Activated CD8-positive, alpha-beta T cell treated with anti-CD3 and anti-CD28 coated beads for 36 hours (primary cell): ENCODE data around the gene OSBPL7. TPM values are rescaled to one million over a fixed set of nuclear protein-coding genes. Genes with fewer than 3 reads are reported as not detected.

ENCODE experiments used
- ATAC-seq: fragments of 200-7000 bp; cut with Tn5 transposase; one replicate; pipeline ENCODE4 v1.10.0; 2021; ENCODE audit warnings: mild to moderate bottlenecking, moderate library complexity
- CTCF ChIA-PET: fragments of 350-600 bp; sonication (Branson Sonifier 250); formaldehyde crosslinking; loops from one replicate; lab custom pipeline; 2021; ENCODE audit warnings: antibody characterized with exemption; lab: Charles Lee
- POLR2A ChIA-PET: fragments of 350-600 bp; sonication (Branson Sonifier 250); formaldehyde crosslinking; loops from one replicate; lab custom pipeline; 2021; ENCODE audit warnings: antibody characterized with exemption; lab: Charles Lee
- DNase-seq: peaks from one replicate; pipeline ENCODE4 v3.0.0-alpha.2; 2020
- H3K27ac Mint-ChIP-seq: one replicate; pipeline ENCODE4 v1.8.0; 2021; ENCODE audit warnings: mild to moderate bottlenecking, mixed read lengths
- H3K27me3 Mint-ChIP-seq: one replicate; pipeline ENCODE4 v1.8.0; 2021; ENCODE audit warnings: mixed read lengths
- H3K36me3 Mint-ChIP-seq: one replicate; pipeline ENCODE4 v1.8.0; 2021; ENCODE audit warnings: low read depth, mixed read lengths
- H3K4me1 Mint-ChIP-seq: one replicate; pipeline ENCODE4 v1.8.0; 2021; ENCODE audit warnings: low read depth, mixed read lengths
- H3K4me3 Mint-ChIP-seq: one replicate; pipeline ENCODE4 v1.8.0; 2021; ENCODE audit warnings: mild to moderate bottlenecking, moderate library complexity, mixed read lengths
- H3K9me3 Mint-ChIP-seq: one replicate; pipeline ENCODE4 v1.8.0; 2021; ENCODE audit warnings: mixed read lengths
- intact Hi-C: fragments of 100-400 bp; cut with micrococcal nuclease; formaldehyde crosslinking; loops from one replicate; pipeline ENCODE4 v1.10.0; 2022
- total RNA-seq, 2 experiments: library from RNA; stranded (reverse); gene quantifications; one replicate each; pipeline ENCODE4 v1.2.3, GENCODE V29; 2021
- TF ChIP-seq, protein P1 (sequence below): fragments of 200-600 bp; IDR thresholded peaks from one replicate; pipeline ENCODE4 v1.8.0; 2022; ENCODE audit warnings: antibody characterized with exemption, mild to moderate bottlenecking

The OSBPL7 gene
- total RNA-seq, 2 experiments from 2014 or later, result 18.0 to 19.8 TPM

GRCh38 chr17:47853616-47854015 lies 32.0 kb upstream of the OSBPL7 start:
- TF ChIP-seq, protein P1, sequence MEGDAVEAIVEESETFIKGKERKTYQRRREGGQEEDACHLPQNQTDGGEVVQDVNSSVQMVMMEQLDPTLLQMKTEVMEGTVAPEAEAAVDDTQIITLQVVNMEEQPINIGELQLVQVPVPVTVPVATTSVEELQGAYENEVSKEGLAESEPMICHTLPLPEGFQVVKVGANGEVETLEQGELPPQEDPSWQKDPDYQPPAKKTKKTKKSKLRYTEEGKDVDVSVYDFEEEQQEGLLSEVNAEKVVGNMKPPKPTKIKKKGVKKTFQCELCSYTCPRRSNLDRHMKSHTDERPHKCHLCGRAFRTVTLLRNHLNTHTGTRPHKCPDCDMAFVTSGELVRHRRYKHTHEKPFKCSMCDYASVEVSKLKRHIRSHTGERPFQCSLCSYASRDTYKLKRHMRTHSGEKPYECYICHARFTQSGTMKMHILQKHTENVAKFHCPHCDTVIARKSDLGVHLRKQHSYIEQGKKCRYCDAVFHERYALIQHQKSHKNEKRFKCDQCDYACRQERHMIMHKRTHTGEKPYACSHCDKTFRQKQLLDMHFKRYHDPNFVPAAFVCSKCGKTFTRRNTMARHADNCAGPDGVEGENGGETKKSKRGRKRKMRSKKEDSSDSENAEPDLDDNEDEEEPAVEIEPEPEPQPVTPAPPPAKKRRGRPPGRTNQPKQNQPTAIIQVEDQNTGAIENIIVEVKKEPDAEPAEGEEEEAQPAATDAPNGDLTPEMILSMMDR, result no peak
- no peak overlapping the region for H3K27ac Mint-ChIP-seq
- no peaks in the 10 kb centered on the region for H3K9me3 Mint-ChIP-seq
- H3K4me1 Mint-ChIP-seq, result peaks cover 16% of the 10 kb centered on the region
- ATAC-seq, result no peak
- H3K4me3 Mint-ChIP-seq, result no peak overlapping the region
- CTCF ChIA-PET, result interaction anchor here (6.1 to 20.8 kb wide), 2 partner anchors 12 to 33 kb away, joined by 39 to 586 read pairs; partner anchors contain the start of genes SCRN2 and SP2
- intact Hi-C loops, result no loop called here
- DNase-seq, result no peak
- POLR2A ChIA-PET, result no interaction called here
- H3K27me3 Mint-ChIP-seq, result peaks cover 64% of the 10 kb centered on the region
- no peaks in the 10 kb centered on the region for H3K36me3 Mint-ChIP-seq

DNA sequence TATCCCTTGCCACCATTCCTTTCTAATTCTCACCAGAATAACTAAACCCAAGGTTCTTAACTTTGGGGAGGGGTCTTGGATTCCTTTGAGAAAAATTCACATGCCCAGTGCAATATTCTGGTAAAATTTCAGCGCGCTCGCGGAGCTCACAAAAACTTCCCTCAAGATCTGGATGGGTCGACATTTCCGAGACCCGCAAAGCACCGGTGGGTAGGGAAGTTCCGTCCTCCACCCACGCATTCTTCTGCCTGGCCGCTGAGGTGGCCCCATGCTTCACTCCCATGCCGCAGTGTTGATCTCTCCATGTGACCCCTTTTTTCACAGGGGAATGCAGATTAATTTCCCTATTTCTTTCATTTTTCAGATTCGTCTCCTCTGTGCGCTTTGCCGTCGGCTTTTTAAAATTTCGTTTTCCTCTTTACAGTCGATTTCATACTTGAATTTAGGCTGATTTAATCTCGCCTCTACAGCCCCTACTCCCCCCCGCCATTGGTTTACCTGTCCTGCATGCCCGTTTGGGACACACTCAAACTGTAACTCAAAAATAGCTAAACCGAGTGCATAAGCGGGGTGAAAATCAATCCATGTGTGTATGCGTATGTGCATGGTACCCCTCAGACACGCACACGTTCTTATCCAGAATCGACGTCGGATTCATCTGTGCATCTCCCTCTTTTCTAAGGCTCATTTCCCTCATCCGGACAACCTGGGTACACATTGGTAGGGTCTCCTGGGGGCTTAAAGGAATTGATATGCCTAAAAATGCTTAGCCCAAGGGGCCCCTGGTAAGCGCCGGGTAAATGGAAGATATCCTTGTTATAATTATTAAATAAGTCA lies 30.7 kb upstream of the OSBPL7 start:
- Mint-ChIP-seq H3K36me3 (no peaks in the 10 kb centered on the region), H3K9me3 (no peaks in the 10 kb centered on the region), H3K4me1 (peaks cover 16% of the 10 kb centered on the region), H3K27ac (no peak overlapping the region), H3K27me3 (peaks cover 65% of the 10 kb centered on the region), H3K4me3 (peak overlapping the region; percentile 11)
- ATAC-seq, result no peak
- CTCF ChIA-PET, result interaction anchor here (6.1 to 20.8 kb wide), 2 partner anchors 11 to 35 kb away, joined by 39 to 586 read pairs; partner anchors contain the start of genes SCRN2 and SP2
- DNase-seq, result peak; percentile 43
- TF ChIP-seq, protein P1, result no peak
- POLR2A ChIA-PET, result interaction anchor here (0.8 to 3.1 kb wide), 5 partner anchors 12 to 203 kb away, joined by 3 to 15 read pairs (median 3); partner anchors contain the start of genes KPNB1 and SCRN2
- intact Hi-C loops, result no loop called here

DNA sequence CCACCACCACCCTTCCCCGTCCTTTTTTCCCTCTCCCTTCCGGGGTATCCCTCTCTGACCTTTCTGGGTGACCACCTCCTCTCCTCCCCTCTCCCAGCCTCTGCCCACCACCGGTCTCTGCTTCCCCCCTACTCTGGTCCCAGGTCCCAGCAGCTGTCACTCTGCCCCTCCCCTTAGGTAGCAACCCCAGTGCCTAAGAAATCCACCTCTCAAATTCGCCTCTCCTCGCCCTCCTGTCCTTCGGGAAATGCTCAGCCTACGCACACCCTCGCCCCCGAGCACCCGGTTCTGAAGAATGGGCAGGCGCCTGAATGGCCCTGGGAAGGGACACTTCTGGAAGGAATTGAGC lies 30.1 kb upstream of the OSBPL7 start:
- TF ChIP-seq, protein P1, result no peak
- Mint-ChIP-seq H3K4me3 (peak overlapping the region; percentile 11), H3K27ac (no peak overlapping the region), H3K36me3 (no peaks in the 10 kb centered on the region), H3K9me3 (no peaks in the 10 kb centered on the region), H3K4me1 (peaks cover 16% of the 10 kb centered on the region), H3K27me3 (peaks cover 70% of the 10 kb centered on the region)
- POLR2A ChIA-PET, result interaction anchor here (1.0 to 3.1 kb wide), 4 partner anchors 11 to 43 kb away, joined by 3 to 15 read pairs (median 4); partner anchors contain the start of gene SCRN2
- ATAC-seq (no peak), DNase-seq (no peak)
- CTCF ChIA-PET, result interaction anchor here (6.1 to 20.8 kb wide), 2 partner anchors 10 to 35 kb away, joined by 39 to 586 read pairs; partner anchors contain the start of genes SCRN2 and SP2
- intact Hi-C loops, result no loop called here

DNA sequence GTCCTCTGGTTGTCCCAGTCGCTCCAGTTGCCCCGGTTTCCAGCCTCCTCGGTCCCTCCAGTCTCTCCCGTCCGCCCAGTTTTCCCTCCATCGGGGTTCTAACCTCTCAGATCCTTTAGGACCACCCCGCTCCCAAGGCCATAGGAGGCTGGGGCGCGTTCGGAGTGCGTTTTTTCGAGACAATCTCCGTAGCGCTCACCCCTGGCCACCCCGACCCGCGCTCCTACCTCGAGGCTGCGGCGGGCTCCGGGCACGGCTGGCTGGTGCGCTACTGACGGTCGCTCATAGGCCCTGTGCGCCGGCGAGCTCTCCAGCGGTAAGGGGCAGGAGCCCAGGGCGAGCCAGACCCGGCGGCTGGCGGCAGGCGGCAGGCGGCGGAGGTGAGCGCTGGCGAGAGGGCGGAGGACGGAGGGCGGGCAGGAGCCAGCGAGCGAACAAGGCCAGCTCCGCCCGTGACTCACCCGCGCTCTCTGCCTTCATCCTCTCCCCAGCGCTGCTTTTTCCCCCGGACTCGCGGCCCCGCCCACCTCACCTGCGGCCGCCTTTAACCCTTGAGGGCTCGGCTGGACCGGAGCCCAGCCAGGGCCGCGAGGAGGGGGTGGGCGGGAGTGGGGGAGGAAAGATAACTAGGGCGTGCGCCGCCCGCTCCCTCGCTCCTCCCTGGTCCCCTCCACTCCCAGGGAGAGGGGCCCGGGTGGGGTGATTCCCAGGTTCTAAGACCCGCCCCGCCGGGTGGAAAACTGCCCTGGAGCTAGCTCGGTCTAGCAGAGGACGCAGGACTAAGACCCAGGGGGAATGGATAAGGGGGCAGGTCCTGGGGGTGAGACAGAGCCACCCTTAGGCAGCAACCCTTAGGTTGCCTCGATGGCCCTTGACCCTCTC lies 29.3 kb upstream of the OSBPL7 start, which contains the start of gene SP6:
Gene SP6, minus strand, starts transcription at position 472 of the 882 bp plus-strand sequence. CDS start 2,734 bp downstream, outside the sequence.
- ATAC-seq, result peak; percentile 93
- peak within 1 kb of the TSS; percentile 32 for H3K4me3 Mint-ChIP-seq
- peak; percentile 83 for DNase-seq
- TF ChIP-seq, protein P1, result no peak
- H3K9me3 Mint-ChIP-seq, result no peaks in the 10 kb centered on the region
- peaks cover 76% of the 10 kb centered on the region for H3K27me3 Mint-ChIP-seq
- ChIA-PET POLR2A (interaction anchor here (0.9 to 3.1 kb wide), 5 partner anchors 10 to 44 kb away, joined by 3 to 15 read pairs (median 3); partner anchors contain the start of gene SCRN2), CTCF (interaction anchor here (6.1 to 20.8 kb wide), 2 partner anchors 9 to 36 kb away, joined by 39 to 586 read pairs; partner anchors contain the start of genes SCRN2 and SP2)
- H3K36me3 Mint-ChIP-seq, result no peaks in the 10 kb centered on the region
- intact Hi-C loops, result no loop called here
- H3K27ac Mint-ChIP-seq, result no peak within 1 kb of the TSS
- peaks cover 16% of the 10 kb centered on the region for H3K4me1 Mint-ChIP-seq
